Measurements from ENCODE around the gene NRAP. TPM values are rescaled to one million over a fixed set of nuclear protein-coding genes. Genes with fewer than 3 reads are reported as not detected.

NRAP gene
- total and polyA plus RNA-seq, 2 experiments from 2014 or later = not detected

DNA sequence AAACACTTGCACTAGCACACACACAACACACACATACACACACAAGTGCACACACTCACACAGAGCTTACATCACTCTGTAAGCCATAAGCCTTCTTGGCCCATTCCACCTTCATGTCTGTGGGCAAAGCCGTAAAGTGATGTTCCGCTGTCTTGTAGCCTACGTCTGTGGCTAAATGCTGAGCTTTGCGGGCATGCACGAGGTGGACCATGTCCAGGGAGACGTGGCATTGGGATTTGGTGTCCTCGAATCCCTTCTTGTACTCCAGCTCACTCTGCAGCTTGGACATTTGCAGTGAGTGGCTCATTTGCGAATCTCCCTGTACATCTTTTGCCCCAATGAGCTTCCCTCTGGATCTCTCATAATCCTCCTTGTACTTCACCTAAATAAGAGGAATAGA, 42.0 kb downstream of the NRAP start:
- Histone ChIP-seq H3K4me1 (ENCODE audit: insufficient read depth) (no peaks in the 10 kb centered on the region), H3K9ac (no peak overlapping the region), H3K9me2 (ENCODE audit: insufficient read depth) (no peaks in the 10 kb centered on the region), H3K9me3 (ENCODE audit: low read depth) (no peaks in the 10 kb centered on the region), H4K20me1 (ENCODE audit: insufficient read depth) (no peaks in the 10 kb centered on the region), H3K79me2 (ENCODE audit: insufficient read depth) (no peaks in the 10 kb centered on the region), H3K27ac (no peak overlapping the region), H2AFZ (no peak overlapping the region), H3K4me3 (no peak overlapping the region), H3F3A (ENCODE audit: insufficient read depth) (no peaks in the 10 kb centered on the region), H3K4me2 (ENCODE audit: unreplicated experiment) (no peak overlapping the region), H3K36me3 (ENCODE audit: low read depth) (no peaks in the 10 kb centered on the region), H3K27me3 (replicated peaks; ENCODE audit: insufficient read depth) (peaks cover 88% of the 10 kb centered on the region)
- no peak for DNase-seq
- TF ChIP-seq EZH2phosphoT487 (IDR thresholded peaks at IDR 0.05; ENCODE audit: insufficient read depth, low read depth) (no peak), EZH2 (IDR thresholded peaks at IDR 0.05; ENCODE audit: insufficient read depth, poor library complexity, severe bottlenecking) (no peak)
- in situ Hi-C loops (cut with MboI) = no loop called here
- 56 to 59% methylated on average over 8 of the region's 8 CpGs for WGBS, 2 experiments (ENCODE audit: low coverage in 1 of 2, low lambda C conversion rate in 2 of 2, missing lambda C conversion rate in 2 of 2)

GRCh38 chr10:113620936-113621335, 42.9 kb downstream of the NRAP start:
- Histone ChIP-seq H3K27ac (no peak overlapping the region), H3K79me2 (ENCODE audit: insufficient read depth) (no peaks in the 10 kb centered on the region), H3K9ac (no peak overlapping the region), H3K9me2 (ENCODE audit: insufficient read depth) (no peaks in the 10 kb centered on the region), H3K9me3 (ENCODE audit: low read depth) (no peaks in the 10 kb centered on the region), H3K4me3 (no peak overlapping the region), H3F3A (ENCODE audit: insufficient read depth) (no peaks in the 10 kb centered on the region), H3K36me3 (ENCODE audit: low read depth) (no peaks in the 10 kb centered on the region), H4K20me1 (ENCODE audit: insufficient read depth) (no peaks in the 10 kb centered on the region), H2AFZ (no peak overlapping the region), H3K4me1 (ENCODE audit: insufficient read depth) (no peaks in the 10 kb centered on the region), H3K27me3 (replicated peaks; ENCODE audit: insufficient read depth) (peaks cover 87% of the 10 kb centered on the region), H3K4me2 (ENCODE audit: unreplicated experiment) (no peak overlapping the region)
- no peak for TF ChIP-seq EZH2phosphoT487 (IDR thresholded peaks at IDR 0.05; ENCODE audit: insufficient read depth, low read depth)
- no peak for TF ChIP-seq EZH2 (IDR thresholded peaks at IDR 0.05; ENCODE audit: insufficient read depth, poor library complexity, severe bottlenecking)
- WGBS, 2 experiments (ENCODE audit: low coverage in 1 of 2, low lambda C conversion rate in 2 of 2, missing lambda C conversion rate in 2 of 2) = 71 to 75% methylated on average over 9 of the region's 9 CpGs
- in situ Hi-C loops (cut with MboI) = no loop called here
- no peak for DNase-seq

DNA sequence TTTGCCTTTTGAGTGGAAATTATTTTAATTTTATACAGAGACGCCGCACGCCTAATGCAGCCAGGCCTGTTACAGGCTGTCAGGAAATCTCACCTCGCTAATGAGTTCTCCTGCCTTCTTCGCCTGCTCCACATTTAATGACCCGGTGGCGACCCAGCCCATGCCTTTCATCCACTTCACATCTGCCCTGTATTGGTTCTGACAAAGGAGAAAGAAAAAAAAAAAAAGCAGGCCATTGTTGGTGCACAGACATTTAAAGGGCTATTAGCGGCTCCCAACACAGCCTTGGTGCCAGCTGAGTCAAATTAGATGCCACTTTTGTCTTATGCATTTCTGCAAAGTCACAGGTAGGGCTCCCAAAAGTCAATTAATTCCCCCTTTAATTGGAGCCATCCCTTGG, 43.3 kb downstream of the NRAP start:
- Histone ChIP-seq H3K4me1 (ENCODE audit: insufficient read depth) (no peaks in the 10 kb centered on the region), H3K4me2 (ENCODE audit: unreplicated experiment) (no peak overlapping the region), H3K27me3 (replicated peaks; ENCODE audit: insufficient read depth) (peaks cover 88% of the 10 kb centered on the region), H3K9ac (no peak overlapping the region), H3K9me3 (ENCODE audit: low read depth) (no peaks in the 10 kb centered on the region), H3K4me3 (no peak overlapping the region), H2AFZ (no peak overlapping the region), H4K20me1 (ENCODE audit: insufficient read depth) (no peaks in the 10 kb centered on the region), H3K9me2 (ENCODE audit: insufficient read depth) (no peaks in the 10 kb centered on the region), H3K27ac (no peak overlapping the region), H3K36me3 (ENCODE audit: low read depth) (no peaks in the 10 kb centered on the region), H3F3A (ENCODE audit: insufficient read depth) (no peaks in the 10 kb centered on the region), H3K79me2 (ENCODE audit: insufficient read depth) (no peaks in the 10 kb centered on the region)
- WGBS, 2 experiments (ENCODE audit: low coverage in 1 of 2, low lambda C conversion rate in 2 of 2, missing lambda C conversion rate in 2 of 2) = 73 to 78% methylated on average over 8 of the region's 8 CpGs
- no peak for DNase-seq
- in situ Hi-C loops (cut with MboI) = no loop called here
- TF ChIP-seq EZH2phosphoT487 (IDR thresholded peaks at IDR 0.05; ENCODE audit: insufficient read depth, low read depth) = no peak

DNA sequence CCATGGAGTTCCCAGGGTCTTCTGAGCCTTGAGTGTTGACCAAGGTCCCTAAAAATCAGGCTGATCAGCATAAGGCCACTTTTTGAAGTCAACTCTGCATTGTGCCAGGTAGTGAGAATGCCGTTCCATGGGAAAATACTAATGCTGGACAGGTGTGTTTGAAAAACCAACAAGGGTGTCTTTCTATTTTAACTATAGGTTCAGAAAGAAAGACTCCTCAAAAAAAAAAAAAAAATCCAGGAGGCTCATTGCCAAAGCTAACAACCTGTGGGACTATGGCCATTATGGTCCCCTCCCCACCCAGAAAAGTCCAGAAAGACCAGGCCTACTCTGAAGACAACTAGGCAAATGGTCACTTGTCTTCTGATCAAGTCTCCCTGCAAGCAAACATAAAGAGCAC, 44.4 kb downstream of the NRAP start:
- in situ Hi-C loops (cut with MboI) = no loop called here
- Histone ChIP-seq H3K4me3 (no peak overlapping the region), H3K4me1 (ENCODE audit: insufficient read depth) (no peaks in the 10 kb centered on the region), H2AFZ (no peak overlapping the region), H3K9me3 (ENCODE audit: low read depth) (no peaks in the 10 kb centered on the region), H3K27ac (no peak overlapping the region), H4K20me1 (ENCODE audit: insufficient read depth) (no peaks in the 10 kb centered on the region), H3K79me2 (ENCODE audit: insufficient read depth) (no peaks in the 10 kb centered on the region), H3K27me3 (replicated peaks; ENCODE audit: insufficient read depth) (peaks cover 77% of the 10 kb centered on the region), H3K9ac (no peak overlapping the region), H3F3A (ENCODE audit: insufficient read depth) (no peaks in the 10 kb centered on the region), H3K9me2 (ENCODE audit: insufficient read depth) (no peaks in the 10 kb centered on the region), H3K4me2 (ENCODE audit: unreplicated experiment) (no peak overlapping the region), H3K36me3 (ENCODE audit: low read depth) (no peaks in the 10 kb centered on the region)
- no peak for DNase-seq
- TF ChIP-seq EZH2 (IDR thresholded peaks at IDR 0.05; ENCODE audit: insufficient read depth, poor library complexity, severe bottlenecking) (no peak), EZH2phosphoT487 (IDR thresholded peaks at IDR 0.05; ENCODE audit: insufficient read depth, low read depth) (no peak)
- 60 to 71% methylated on average over 1 of the region's 1 CpG for whole genome bisulfite sequencing, 2 experiments (ENCODE audit: low coverage in 1 of 2, low lambda C conversion rate in 2 of 2, missing lambda C conversion rate in 2 of 2)

GRCh38 chr10:113618338-113618737, 45.5 kb downstream of the NRAP start:
- no peak for DNase-seq
- H3K36me3 ChIP-seq (ENCODE audit: low read depth) = no peaks in the 10 kb centered on the region
- H3K4me2 ChIP-seq (ENCODE audit: unreplicated experiment) = no peak overlapping the region
- TF ChIP-seq EZH2 (IDR thresholded peaks at IDR 0.05; ENCODE audit: insufficient read depth, poor library complexity, severe bottlenecking) = no peak
- TF ChIP-seq EZH2phosphoT487 (IDR thresholded peaks at IDR 0.05; ENCODE audit: insufficient read depth, low read depth) = no peak
- H4K20me1 ChIP-seq (ENCODE audit: insufficient read depth) = no peaks in the 10 kb centered on the region
- H3K27ac ChIP-seq = no peak overlapping the region
- no peaks in the 10 kb centered on the region for H3K79me2 ChIP-seq (ENCODE audit: insufficient read depth)
- WGBS, 2 experiments (ENCODE audit: low coverage in 1 of 2, low lambda C conversion rate in 2 of 2, missing lambda C conversion rate in 2 of 2) = 46 to 56% methylated on average over 7 of the region's 7 CpGs
- no peak overlapping the region for H2AFZ ChIP-seq
- no peak overlapping the region for H3K4me3 ChIP-seq
- no peak overlapping the region for H3K9ac ChIP-seq
- no peaks in the 10 kb centered on the region for H3K4me1 ChIP-seq (ENCODE audit: insufficient read depth)
- no peaks in the 10 kb centered on the region for H3F3A ChIP-seq (ENCODE audit: insufficient read depth)
- H3K27me3 ChIP-seq (replicated peaks; ENCODE audit: insufficient read depth) = peaks cover 75% of the 10 kb centered on the region
- in situ Hi-C loops (cut with MboI) = no loop called here
- H3K9me3 ChIP-seq (ENCODE audit: low read depth) = no peaks in the 10 kb centered on the region
- H3K9me2 ChIP-seq (ENCODE audit: insufficient read depth) = no peaks in the 10 kb centered on the region

Measured in GM23248 (cell line).